ENCODE results near the gene NAA25. TPM values are rescaled to one million over a fixed set of nuclear protein-coding genes. Genes with fewer than 3 reads are reported as not detected.

NAA25 gene
- total and polyA plus RNA-seq, 9 of the 15 experiments (the other 6 are each of a cell fraction or from before 2014, with no cell fraction given) = 26.6 to 59.6 (median 48.9) TPM

DNA sequence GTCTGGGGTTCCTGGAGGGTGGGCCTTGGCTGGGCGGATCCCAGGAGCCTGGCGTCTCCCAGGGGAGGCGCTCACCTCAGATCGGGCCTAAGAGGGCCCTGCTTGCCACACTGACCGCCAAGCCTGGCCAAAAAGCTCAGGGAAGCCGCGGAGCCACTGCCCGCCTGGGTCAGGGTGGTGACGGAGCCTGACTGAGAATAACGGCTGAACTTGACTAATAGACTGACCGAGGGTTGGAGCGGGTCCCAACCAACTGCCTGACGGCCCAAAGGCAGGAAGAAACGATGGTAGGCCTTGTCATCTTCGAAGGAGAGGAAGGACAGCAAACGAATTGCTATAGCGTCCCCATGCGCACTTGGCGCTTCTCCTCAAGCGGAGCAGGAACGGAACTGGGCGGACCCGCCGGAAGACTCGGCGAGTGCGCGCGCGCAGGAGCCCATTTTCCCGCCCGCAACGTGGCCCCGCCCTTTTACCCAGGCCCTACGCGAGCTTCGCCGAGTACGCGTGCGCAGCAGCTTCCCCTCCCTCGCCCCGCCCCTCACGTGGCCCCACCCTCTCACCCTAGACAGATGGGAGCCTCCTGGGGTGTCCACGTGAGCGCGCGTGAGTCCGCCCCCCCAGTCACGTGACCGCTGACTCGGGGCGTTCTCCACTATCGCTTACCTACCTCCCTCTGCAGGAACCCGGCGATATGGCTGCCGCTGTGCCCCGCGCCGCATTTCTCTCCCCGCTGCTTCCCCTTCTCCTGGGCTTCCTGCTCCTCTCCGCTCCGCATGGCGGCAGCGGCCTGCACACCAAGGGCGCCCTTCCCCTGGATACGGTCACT is 95.6 kb downstream of the NAA25 start, which contains the start of the genes ERP29 and TMEM116 (continued):
- TF ChIP-seq, protein P1, sequence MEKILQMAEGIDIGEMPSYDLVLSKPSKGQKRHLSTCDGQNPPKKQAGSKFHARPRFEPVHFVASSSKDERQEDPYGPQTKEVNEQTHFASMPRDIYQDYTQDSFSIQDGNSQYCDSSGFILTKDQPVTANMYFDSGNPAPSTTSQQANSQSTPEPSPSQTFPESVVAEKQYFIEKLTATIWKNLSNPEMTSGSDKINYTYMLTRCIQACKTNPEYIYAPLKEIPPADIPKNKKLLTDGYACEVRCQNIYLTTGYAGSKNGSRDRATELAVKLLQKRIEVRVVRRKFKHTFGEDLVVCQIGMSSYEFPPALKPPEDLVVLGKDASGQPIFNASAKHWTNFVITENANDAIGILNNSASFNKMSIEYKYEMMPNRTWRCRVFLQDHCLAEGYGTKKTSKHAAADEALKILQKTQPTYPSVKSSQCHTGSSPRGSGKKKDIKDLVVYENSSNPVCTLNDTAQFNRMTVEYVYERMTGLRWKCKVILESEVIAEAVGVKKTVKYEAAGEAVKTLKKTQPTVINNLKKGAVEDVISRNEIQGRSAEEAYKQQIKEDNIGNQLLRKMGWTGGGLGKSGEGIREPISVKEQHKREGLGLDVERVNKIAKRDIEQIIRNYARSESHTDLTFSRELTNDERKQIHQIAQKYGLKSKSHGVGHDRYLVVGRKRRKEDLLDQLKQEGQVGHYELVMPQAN (IDR thresholded peaks at IDR 0.05; ENCODE audit: borderline replicate concordance) = peak; percentile 92
- no peak for TF ChIP-seq RFX5 (IDR thresholded peaks at IDR 0.05; ENCODE audit: low read depth, low read length)
- no peak for TF ChIP-seq ZNF23 (CRISPR knock-in tag; IDR thresholded peaks at IDR 0.05)
- no peak for TF ChIP-seq PHB (CRISPR knock-in tag; IDR thresholded peaks at IDR 0.05)
- TF ChIP-seq PCBP1 (IDR thresholded peaks at IDR 0.05; ENCODE audit: low read depth, low read length, poor library complexity, severe bottlenecking) = peak; percentile 20
- TF ChIP-seq ZNF354B (CRISPR knock-in tag; IDR thresholded peaks at IDR 0.05) = no peak
- TF ChIP-seq, protein P2, sequence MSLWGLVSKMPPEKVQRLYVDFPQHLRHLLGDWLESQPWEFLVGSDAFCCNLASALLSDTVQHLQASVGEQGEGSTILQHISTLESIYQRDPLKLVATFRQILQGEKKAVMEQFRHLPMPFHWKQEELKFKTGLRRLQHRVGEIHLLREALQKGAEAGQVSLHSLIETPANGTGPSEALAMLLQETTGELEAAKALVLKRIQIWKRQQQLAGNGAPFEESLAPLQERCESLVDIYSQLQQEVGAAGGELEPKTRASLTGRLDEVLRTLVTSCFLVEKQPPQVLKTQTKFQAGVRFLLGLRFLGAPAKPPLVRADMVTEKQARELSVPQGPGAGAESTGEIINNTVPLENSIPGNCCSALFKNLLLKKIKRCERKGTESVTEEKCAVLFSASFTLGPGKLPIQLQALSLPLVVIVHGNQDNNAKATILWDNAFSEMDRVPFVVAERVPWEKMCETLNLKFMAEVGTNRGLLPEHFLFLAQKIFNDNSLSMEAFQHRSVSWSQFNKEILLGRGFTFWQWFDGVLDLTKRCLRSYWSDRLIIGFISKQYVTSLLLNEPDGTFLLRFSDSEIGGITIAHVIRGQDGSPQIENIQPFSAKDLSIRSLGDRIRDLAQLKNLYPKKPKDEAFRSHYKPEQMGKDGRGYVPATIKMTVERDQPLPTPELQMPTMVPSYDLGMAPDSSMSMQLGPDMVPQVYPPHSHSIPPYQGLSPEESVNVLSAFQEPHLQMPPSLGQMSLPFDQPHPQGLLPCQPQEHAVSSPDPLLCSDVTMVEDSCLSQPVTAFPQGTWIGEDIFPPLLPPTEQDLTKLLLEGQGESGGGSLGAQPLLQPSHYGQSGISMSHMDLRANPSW (CRISPR knock-in tag; IDR thresholded peaks at IDR 0.05) = peak; percentile 85; the same call in 1 of the 2 replicates
- TF ChIP-seq, protein P3, sequence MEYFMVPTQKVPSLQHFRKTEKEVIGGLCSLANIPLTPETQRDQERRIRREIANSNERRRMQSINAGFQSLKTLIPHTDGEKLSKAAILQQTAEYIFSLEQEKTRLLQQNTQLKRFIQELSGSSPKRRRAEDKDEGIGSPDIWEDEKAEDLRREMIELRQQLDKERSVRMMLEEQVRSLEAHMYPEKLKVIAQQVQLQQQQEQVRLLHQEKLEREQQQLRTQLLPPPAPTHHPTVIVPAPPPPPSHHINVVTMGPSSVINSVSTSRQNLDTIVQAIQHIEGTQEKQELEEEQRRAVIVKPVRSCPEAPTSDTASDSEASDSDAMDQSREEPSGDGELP (CRISPR knock-in tag; IDR thresholded peaks at IDR 0.05; ENCODE audit: borderline replicate concordance) = peak; percentile 94
- TF ChIP-seq ARID2 (IDR thresholded peaks at IDR 0.05) = peak; percentile 74
- no peak for TF ChIP-seq CEBPG (CRISPR knock-in tag; IDR thresholded peaks at IDR 0.05)
- no peak for TF ChIP-seq CEBPG (tag; conservative IDR thresholded peaks at IDR 0.05 in 1 of 2, IDR thresholded peaks at IDR 0.05 in 1 of 2)
- TF ChIP-seq, protein P4, sequence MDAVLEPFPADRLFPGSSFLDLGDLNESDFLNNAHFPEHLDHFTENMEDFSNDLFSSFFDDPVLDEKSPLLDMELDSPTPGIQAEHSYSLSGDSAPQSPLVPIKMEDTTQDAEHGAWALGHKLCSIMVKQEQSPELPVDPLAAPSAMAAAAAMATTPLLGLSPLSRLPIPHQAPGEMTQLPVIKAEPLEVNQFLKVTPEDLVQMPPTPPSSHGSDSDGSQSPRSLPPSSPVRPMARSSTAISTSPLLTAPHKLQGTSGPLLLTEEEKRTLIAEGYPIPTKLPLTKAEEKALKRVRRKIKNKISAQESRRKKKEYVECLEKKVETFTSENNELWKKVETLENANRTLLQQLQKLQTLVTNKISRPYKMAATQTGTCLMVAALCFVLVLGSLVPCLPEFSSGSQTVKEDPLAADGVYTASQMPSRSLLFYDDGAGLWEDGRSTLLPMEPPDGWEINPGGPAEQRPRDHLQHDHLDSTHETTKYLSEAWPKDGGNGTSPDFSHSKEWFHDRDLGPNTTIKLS (IDR thresholded peaks at IDR 0.05; ENCODE audit: borderline replicate concordance, low read depth) = peak; percentile 34; the same call in 1 of the 2 replicates
- no peak for TF ChIP-seq KAT2B (IDR thresholded peaks at IDR 0.05; ENCODE audit: low read depth, low read length)
- TF ChIP-seq PHF21A (IDR thresholded peaks at IDR 0.05; ENCODE audit: borderline replicate concordance, low read depth) = no peak
- no peak for TF ChIP-seq ZNF282 (CRISPR knock-in tag; IDR thresholded peaks at IDR 0.05)
- peak; percentile 43; the same call in 1 of the 2 replicates for TF ChIP-seq ARID1B (IDR thresholded peaks at IDR 0.05)
- TF ChIP-seq ZBTB7A (IDR thresholded peaks at IDR 0.05; ENCODE audit: borderline replicate concordance, control insufficient read depth, low read depth, low read length) = peak; percentile 50; the same call in 1 of the 2 replicates
- TF ChIP-seq, protein P5, sequence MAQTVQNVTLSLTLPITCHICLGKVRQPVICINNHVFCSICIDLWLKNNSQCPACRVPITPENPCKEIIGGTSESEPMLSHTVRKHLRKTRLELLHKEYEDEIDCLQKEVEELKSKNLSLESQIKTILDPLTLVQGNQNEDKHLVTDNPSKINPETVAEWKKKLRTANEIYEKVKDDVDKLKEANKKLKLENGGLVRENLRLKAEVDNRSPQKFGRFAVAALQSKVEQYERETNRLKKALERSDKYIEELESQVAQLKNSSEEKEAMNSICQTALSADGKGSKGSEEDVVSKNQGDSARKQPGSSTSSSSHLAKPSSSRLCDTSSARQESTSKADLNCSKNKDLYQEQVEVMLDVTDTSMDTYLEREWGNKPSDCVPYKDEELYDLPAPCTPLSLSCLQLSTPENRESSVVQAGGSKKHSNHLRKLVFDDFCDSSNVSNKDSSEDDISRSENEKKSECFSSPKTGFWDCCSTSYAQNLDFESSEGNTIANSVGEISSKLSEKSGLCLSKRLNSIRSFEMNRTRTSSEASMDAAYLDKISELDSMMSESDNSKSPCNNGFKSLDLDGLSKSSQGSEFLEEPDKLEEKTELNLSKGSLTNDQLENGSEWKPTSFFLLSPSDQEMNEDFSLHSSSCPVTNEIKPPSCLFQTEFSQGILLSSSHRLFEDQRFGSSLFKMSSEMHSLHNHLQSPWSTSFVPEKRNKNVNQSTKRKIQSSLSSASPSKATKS (CRISPR knock-in tag; IDR thresholded peaks at IDR 0.05) = no peak
